Measurements from ENCODE around the gene ESR2.

The ESR2 gene

GRCh38 chr14:64062381-64063115 is 231.6 kb downstream of the ESR2 start:
- DNase-seq (ENCODE audit: low spot score) = no peak
- TF ChIP-seq, protein P1, sequence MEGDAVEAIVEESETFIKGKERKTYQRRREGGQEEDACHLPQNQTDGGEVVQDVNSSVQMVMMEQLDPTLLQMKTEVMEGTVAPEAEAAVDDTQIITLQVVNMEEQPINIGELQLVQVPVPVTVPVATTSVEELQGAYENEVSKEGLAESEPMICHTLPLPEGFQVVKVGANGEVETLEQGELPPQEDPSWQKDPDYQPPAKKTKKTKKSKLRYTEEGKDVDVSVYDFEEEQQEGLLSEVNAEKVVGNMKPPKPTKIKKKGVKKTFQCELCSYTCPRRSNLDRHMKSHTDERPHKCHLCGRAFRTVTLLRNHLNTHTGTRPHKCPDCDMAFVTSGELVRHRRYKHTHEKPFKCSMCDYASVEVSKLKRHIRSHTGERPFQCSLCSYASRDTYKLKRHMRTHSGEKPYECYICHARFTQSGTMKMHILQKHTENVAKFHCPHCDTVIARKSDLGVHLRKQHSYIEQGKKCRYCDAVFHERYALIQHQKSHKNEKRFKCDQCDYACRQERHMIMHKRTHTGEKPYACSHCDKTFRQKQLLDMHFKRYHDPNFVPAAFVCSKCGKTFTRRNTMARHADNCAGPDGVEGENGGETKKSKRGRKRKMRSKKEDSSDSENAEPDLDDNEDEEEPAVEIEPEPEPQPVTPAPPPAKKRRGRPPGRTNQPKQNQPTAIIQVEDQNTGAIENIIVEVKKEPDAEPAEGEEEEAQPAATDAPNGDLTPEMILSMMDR (IDR thresholded peaks at IDR 0.05; ENCODE audit: extremely low read depth, missing control alignments) = no peak

DNA sequence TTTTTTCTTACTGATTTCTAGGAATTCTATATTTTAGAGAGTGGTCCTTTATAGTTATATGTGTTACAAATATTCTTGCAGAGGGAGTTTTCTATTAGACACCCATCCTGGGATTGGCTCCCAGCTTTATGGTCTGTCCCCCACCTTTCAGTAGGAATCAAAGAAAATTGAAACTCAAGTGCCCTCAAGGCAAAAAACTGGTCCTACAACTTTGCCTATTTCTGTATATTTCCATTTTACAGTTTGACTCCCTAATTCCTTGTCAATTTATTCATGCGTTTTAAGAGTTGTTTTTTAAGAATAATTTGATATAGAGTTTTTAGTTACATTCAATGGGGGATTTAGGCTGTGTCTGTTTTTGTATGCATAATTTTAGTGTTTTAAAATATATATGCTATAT is 232.5 kb downstream of the ESR2 start:
- DNase-seq (ENCODE audit: low spot score) = no peak
- TF ChIP-seq, protein P1 (IDR thresholded peaks at IDR 0.05; ENCODE audit: extremely low read depth, missing control alignments) = no peak

DNA sequence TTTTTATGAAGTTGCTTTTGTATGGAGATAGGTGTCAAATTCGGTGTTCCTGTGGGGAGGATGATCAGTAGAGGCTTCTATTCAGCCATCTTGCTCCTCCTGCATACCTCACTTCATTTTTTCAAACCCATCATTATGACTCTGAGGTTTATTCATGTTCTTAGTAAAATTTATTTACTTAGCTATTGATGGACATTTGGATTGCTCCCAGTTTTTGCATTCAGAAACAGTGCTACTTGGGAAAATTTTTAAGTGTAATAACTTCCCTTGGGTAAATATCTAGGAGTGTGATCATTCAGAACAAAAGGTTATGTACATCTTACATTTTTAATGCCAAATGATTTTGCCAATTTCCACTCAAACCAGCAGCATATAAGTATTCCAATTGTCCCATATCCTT is 233.1 kb downstream of the ESR2 start:
- no peak for DNase-seq (ENCODE audit: low spot score)
- TF ChIP-seq, protein P1 (IDR thresholded peaks at IDR 0.05; ENCODE audit: extremely low read depth, missing control alignments) = no peak

- no peak for DNase-seq (ENCODE audit: low spot score)
- TF ChIP-seq, protein P1 (IDR thresholded peaks at IDR 0.05; ENCODE audit: extremely low read depth, missing control alignments) = no peak
These were observed 233.5 kb downstream of the ESR2 start for GRCh38 chr14:64060648-64061096.

- DNase-seq (ENCODE audit: low spot score) = no peak
- TF ChIP-seq, protein P1 (IDR thresholded peaks at IDR 0.05; ENCODE audit: extremely low read depth, missing control alignments) = no peak
These were observed 234.0 kb downstream of the ESR2 start for GRCh38 chr14:64060199-64060545.

GRCh38 chr14:64059454-64060198 is 234.5 kb downstream of the ESR2 start:
- TF ChIP-seq, protein P1 (IDR thresholded peaks at IDR 0.05; ENCODE audit: extremely low read depth, missing control alignments) = no peak
- DNase-seq (ENCODE audit: low spot score) = no peak
